DND-41 (cell line): ENCODE data around the gene TWIST2.

Experiments used
- CTCF ChIP-seq: IDR thresholded peaks from 2 replicates; pipeline ENCODE4 v1.5.1; 2012; ENCODE audit warnings: borderline replicate concordance, low read length, moderate library complexity, mild to moderate bottlenecking; ENCODE audit not compliant: poor library complexity, severe bottlenecking; ENCODE audit errors: extremely low read depth
- EZH2 ChIP-seq: IDR thresholded peaks from 3 replicates; pipeline ENCODE4 v1.6.1; 2012; ENCODE audit warnings: borderline replicate concordance, low read depth, mild to moderate bottlenecking, moderate library complexity, low read length, inconsistent platforms; ENCODE audit not compliant: severe bottlenecking

GRCh38 chr2:238851026-238851425 is 3.1 kb downstream of the TWIST2 start:
- TF ChIP-seq CTCF (no peak), EZH2 (no peak)
